Measurements from ENCODE around the gene CBX8. TPM values are rescaled to one million over a fixed set of nuclear protein-coding genes. Genes with fewer than 3 reads are reported as not detected.

The CBX8 gene
- total RNA-seq, 1 donor from 2014 or later = 4.9 TPM

GRCh38 chr17:79778504-79779083 lies 18.3 kb downstream of the CBX8 start:
- peaks cover 64% of the 10 kb centered on the region for H3K27me3 ChIP-seq
- H3K4me3 ChIP-seq = peak overlapping the region; percentile 60
- no peak for TF ChIP-seq CTCF (IDR thresholded peaks at IDR 0.05)
- no peaks in the 10 kb centered on the region for H3K9me3 ChIP-seq
- H3K4me1 ChIP-seq = peaks cover 11% of the 10 kb centered on the region
- H3K27ac ChIP-seq = no peak overlapping the region
- DNase-seq (peak; percentile 70), ATAC-seq (peak; percentile 5)
- no peaks in the 10 kb centered on the region for H3K36me3 ChIP-seq
- intact Hi-C loops (cut with DNase I) = no loop called here

DNA sequence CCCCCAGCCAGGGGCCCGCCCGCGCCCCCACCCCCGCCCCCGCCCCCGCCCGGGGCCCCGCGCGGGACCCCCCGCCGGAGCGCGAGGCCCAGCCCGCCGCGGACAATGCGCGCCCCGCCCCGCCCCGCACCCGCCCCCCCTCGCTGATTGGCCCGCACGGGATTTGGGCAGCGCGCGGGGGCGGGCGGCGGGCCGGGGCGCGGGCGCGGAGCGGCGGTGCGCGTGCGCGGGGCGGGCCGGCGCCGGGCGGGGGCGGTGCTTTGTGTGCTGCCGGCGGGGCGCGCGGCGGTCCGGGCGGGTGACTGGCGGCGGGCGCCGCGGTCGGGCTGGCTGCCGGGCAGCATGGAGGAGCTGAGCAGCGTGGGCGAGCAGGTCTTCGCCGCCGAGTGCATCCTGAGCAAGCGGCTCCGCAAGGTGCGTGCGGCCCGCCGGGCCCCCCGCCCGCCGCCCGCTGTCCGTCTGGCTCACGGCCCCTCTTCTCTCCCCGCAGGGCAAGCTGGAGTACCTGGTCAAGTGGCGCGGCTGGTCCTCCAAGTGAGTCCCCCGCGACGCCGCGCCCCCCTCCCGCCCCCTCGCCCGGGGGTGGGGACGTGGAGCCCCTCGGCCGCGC lies 18.9 kb downstream of the CBX8 start, which contains the start of gene CBX2:
Gene CBX2 (plus strand): TSS at position 255 of the 610 bp plus-strand sequence. CDS start 88 bp downstream, at position 343.
- TF ChIP-seq CTCF (IDR thresholded peaks at IDR 0.05) = no peak
- peak; percentile 90 for DNase-seq
- Histone ChIP-seq H3K36me3 (no peaks in the 10 kb centered on the region), H3K27me3 (peaks cover 64% of the 10 kb centered on the region), H3K4me1 (peaks cover 11% of the 10 kb centered on the region), H3K9me3 (no peaks in the 10 kb centered on the region), H3K27ac (peak within 1 kb of the TSS; percentile 63), H3K4me3 (peak within 1 kb of the TSS; percentile 60)
- intact Hi-C loops (cut with DNase I) = no loop called here
- peak; percentile 87 for ATAC-seq

- DNase-seq = peak; percentile 81
- peak; percentile 16 for TF ChIP-seq CTCF (IDR thresholded peaks at IDR 0.05)
- Histone ChIP-seq H3K36me3 (no peaks in the 10 kb centered on the region), H3K9me3 (no peaks in the 10 kb centered on the region), H3K27ac (peak overlapping the region; percentile 63), H3K27me3 (peaks cover 68% of the 10 kb centered on the region), H3K4me3 (peak overlapping the region; percentile 52), H3K4me1 (peaks cover 11% of the 10 kb centered on the region)
- intact Hi-C loops (cut with DNase I) = no loop called here
- peak; percentile 57 for ATAC-seq
Observed at GRCh38 chr17:79777120-79777893, 19.6 kb downstream of the CBX8 start.

GRCh38 chr17:79776376-79777119 lies 20.3 kb downstream of the CBX8 start:
- no peaks in the 10 kb centered on the region for H3K9me3 ChIP-seq
- H3K4me3 ChIP-seq = no peak overlapping the region
- H3K27ac ChIP-seq = no peak overlapping the region
- TF ChIP-seq CTCF (IDR thresholded peaks at IDR 0.05) = no peak
- H3K27me3 ChIP-seq = peaks cover 68% of the 10 kb centered on the region
- DNase-seq (no peak), ATAC-seq (no peak)
- intact Hi-C loops (cut with DNase I) = no loop called here
- peaks cover 11% of the 10 kb centered on the region for H3K4me1 ChIP-seq
- H3K36me3 ChIP-seq = no peaks in the 10 kb centered on the region

GRCh38 chr17:79775632-79776031 lies 21.2 kb downstream of the CBX8 start:
- no peak for TF ChIP-seq CTCF (IDR thresholded peaks at IDR 0.05)
- peaks cover 68% of the 10 kb centered on the region for H3K27me3 ChIP-seq
- H3K27ac ChIP-seq = no peak overlapping the region
- intact Hi-C loops (cut with DNase I) = no loop called here
- H3K9me3 ChIP-seq = no peaks in the 10 kb centered on the region
- H3K4me3 ChIP-seq = no peak overlapping the region
- ATAC-seq = no peak
- H3K4me1 ChIP-seq = peaks cover 11% of the 10 kb centered on the region
- H3K36me3 ChIP-seq = no peaks in the 10 kb centered on the region
- no peak for DNase-seq
